GM19372 (cell line): ENCODE results near the gene CHCHD4.
"Not testable (repeated sequence)": the region's sequence is repeated elsewhere in the genome, so short reads cannot be mapped to it uniquely, and the experiment has no call there.

ENCODE experiments used
- ATAC-seq: cut with Tn5 transposase; IDR thresholded peaks from one replicate; pipeline ENCODE4 v1.9.1; 2021; ENCODE audit warnings: mild to moderate bottlenecking, low read depth, moderate library complexity; ENCODE audit not compliant: unreplicated experiment

Gene CHCHD4

DNA sequence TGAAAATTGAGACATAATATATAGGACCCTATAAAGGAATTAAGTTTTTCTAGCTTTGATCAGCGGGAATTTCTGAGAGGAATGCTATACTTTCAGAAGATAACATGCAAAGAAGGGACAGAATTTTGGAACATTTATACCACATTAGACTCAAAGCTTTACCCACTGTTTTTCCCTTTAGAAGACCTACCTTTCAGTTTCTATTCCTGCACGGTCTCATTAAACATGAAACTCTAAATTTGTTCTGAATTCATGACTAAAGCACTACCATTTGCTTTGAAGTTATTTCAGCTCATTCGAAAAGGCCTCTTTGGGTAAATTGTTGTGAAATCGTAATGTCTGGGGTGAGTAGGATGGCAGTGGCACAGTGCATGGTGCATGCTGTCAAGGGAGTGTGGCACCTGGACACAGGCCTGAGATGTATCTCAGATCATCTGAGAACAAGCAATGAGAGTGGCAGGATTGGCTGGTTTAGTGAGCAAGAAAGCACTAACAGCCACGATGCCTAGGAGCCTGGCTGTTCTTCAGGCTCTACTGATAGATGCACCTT lies 42.5 kb downstream of the CHCHD4 start:
- ATAC-seq: no peak

DNA sequence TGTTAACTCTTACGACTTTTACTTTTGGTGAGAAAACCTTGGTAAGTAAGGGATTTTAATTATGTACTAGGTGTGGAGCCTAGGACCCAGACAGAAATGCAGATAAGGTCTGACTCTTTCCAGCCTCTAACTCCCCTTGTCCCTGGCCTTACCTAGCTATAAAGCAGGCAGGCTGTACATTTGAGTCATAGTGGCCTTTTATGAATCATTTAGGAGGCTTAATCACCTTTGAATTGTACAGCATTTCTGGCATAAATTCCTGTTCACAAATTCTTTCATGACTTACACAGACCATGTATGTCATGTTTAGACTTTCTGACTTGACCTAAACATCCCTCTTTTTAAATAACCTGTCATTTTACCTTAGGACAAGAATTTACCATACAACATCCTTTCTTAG lies 47.4 kb downstream of the CHCHD4 start:
- no peak for ATAC-seq

DNA sequence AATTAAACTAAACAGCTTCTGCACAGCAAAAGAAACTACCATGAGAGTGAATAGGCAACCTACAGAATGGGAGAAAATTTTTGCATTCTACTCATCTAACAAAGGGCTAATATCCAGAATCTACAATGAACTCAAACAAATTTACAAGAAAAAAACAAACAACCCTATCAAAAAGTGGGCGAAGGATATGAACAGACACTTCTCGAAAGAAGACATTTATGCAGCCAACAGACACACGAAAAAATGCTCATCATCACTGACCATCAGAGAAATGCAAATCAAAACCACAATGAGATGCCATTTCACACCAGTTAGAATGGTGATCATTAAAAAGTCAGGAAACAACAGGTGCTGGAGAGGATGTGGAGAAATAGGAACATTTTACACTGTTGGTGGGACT lies 49.4 kb downstream of the CHCHD4 start:
- not testable (repeated sequence) for ATAC-seq

DNA sequence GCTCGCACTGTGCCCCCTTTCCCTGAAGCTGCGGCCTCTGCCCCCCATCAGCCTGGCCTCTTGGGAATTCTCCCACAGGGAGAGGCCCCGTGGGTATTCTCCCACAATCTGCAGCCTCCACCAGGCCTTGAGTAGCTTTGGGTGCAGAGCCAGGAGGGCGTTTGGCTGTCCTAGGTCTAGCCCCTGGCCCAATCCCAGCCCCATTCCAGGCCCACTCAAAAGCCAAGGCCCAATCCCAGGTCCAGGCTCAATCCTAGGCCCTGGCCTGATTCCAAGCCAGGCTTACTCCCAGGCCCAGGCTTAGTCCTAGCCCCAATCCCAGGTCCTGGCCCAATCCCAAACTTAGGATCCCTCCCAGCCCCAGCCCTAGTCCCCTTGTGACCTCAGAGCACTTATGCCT lies 59.8 kb downstream of the CHCHD4 start:
- ATAC-seq: no peak

DNA sequence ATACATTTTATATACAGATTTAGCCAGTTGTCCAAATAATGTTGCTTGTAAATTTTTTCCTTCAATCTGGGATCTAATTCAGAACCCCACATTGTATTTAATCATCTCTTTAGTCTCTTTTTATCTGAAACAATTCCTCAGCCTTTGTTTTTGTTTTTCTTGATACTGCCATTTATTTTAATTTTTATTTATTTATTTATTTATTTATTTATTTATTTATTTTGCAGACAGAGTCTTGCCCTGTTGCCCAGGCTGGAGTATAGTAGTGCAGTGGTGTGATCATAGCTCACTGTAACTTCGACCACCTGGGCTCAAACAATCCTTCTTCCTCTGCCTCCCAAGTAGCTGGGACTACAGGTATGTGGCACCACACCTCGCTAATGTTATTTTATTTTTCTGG lies 61.5 kb downstream of the CHCHD4 start:
- ATAC-seq: no peak
